ENCODE measurements around the gene LTC4S. TPM values are rescaled to one million over a fixed set of nuclear protein-coding genes. Genes with fewer than 3 reads are reported as not detected.
A peak's percentile ranks its signal among the peaks of the same experiment; 100 is the strongest.

Gene LTC4S
- total and polyA plus RNA-seq, 4 donors = 6.6 to 34.7 (median 12.7) TPM

DNA sequence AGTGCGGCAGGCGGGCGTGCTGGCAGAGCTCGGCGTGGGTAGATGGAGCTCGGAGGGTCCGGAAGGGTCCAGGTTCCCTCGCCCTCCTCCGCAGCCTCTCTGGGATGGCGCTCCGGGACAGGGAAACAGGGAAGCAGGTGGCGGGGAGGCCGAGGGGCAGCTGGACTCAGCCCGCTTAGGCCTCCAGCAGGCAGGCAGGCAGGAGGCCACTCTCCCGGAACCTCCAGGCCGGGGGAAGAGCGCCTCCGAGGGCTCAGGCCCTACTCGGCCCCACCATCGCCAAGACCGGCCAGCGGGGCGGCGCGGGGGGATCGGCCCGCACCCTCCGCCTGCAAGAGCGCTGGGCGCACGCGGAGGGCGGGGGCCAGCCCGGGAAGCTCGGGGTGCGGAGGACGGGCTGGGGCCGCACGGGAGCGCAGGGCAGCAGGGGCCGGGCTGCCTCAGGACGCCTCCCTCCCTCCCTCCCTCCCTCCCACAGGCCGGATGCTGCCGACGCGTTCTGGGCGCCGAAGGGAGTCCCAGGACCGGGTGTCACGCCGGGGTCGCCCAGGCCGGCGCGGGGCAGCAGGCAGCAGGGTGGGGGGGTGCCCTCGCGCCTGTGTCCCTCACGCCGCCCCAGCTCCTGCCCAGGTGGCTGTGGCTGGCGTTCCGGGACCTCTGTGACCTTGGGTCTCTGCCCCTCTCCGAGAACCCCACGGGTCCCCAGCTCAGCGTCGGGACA, 11.9 kb downstream of the LTC4S start:
- Histone ChIP-seq H3K27me3 (ENCODE audit: control insufficient read depth in 1 of 2, insufficient read depth in 2 of 2, low read length in 1 of 2) (no peaks in the 10 kb centered on the region), H3K4me3 (ENCODE audit: low read length in 2 of 2) (peak overlapping the region; percentile 98), H3K9me3 (ENCODE audit: control insufficient read depth, low read length) (no peaks in the 10 kb centered on the region), H3K36me3 (ENCODE audit: control insufficient read depth in 1 of 2, insufficient read depth in 2 of 2, low read length in 1 of 2) (peaks cover 0 to 3% of the 10 kb centered on the region in 2 donors), H3K4me1 (ENCODE audit: control insufficient read depth in 1 of 2, insufficient read depth in 2 of 2, low read length in 2 of 2) (peaks cover 0 to 2% of the 10 kb centered on the region in 2 donors), H3K27ac (ENCODE audit: low read depth in 1 of 2, low read length in 2 of 2) (peak overlapping the region in 1 of 2 donors; percentile 58)
- intact Hi-C loops (cut with DNase I) = loop anchor here in 1 of 2 donors (5.0 to 10.0 kb wide), 2 partner anchors 49 to 102 kb away; partner anchors contain the start of genes MRNIP and TBC1D9B
- WGBS, 2 donors = 3 to 6% methylated on average over 45 to 65 of the region's 65 CpGs
- ATAC-seq (ENCODE audit: low FRiP score) (peak; percentile 45), DNase-seq (peak in 1 of 2 donors; percentile 73)

DNA sequence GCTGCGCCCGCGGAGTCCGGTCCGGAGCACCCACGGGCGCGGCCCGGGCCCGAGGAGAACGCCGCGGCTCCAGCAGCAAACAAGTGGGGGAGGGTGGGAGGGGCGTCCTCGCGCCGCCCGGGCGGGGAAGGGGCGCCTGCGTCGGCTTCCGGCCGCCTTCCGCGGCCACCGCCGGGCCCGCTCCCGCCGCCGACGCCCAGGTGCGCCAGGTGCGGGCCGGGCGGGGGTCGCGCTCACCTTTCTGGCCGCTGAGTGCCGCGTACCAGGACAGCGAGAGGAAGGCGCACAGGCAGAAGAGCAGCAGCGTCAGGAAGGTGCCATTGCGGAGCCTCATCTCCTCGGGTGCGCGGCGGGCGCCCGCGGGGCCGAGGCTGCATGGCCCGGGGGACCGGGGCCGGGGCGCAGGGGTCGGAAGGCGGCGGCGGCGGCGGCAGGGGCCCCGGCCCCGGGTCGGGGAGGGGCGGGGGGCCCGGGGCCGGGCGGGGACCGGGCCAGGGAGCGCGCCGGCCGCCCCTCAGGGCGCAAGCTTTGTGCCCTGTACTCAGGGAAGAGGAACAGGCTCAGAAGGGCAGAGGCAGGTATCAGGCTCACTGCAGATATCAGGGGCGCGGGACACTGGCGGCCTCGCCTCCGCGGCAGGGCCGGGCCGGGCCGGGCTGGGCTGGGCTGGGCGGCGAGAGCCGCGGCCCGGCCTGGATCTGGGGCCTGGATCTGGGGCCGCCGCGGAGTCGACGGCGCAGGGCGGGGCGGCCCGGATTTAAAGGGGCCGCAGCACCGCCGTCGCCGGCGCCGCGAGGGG, 12.7 kb downstream of the LTC4S start, which contains the start of gene MGAT4B:
Gene MGAT4B (minus strand): TSS at position 617 of the 799 bp plus-strand sequence. CDS start 283 bp downstream, at position 334.
- H3K27me3 ChIP-seq (ENCODE audit: control insufficient read depth in 1 of 2, insufficient read depth in 2 of 2, low read length in 1 of 2) = no peaks in the 10 kb centered on the region
- DNase-seq = peak; percentile 87 to 91
- WGBS, 2 donors = 1% methylated on average over 56 to 108 of the region's 108 CpGs
- H3K36me3 ChIP-seq (ENCODE audit: control insufficient read depth in 1 of 2, insufficient read depth in 2 of 2, low read length in 1 of 2) = no peaks in the 10 kb centered on the region
- H3K27ac ChIP-seq (ENCODE audit: low read depth in 1 of 2, low read length in 2 of 2) = peak within 1 kb of the TSS; percentile 68 to 79
- H3K4me1 ChIP-seq (ENCODE audit: control insufficient read depth in 1 of 2, insufficient read depth in 2 of 2, low read length in 2 of 2) = peaks cover 0 to 2% of the 10 kb centered on the region in 2 donors
- H3K4me3 ChIP-seq (ENCODE audit: low read length in 2 of 2) = peak within 1 kb of the TSS; percentile 98
- H3K9me3 ChIP-seq (ENCODE audit: control insufficient read depth, low read length) = no peaks in the 10 kb centered on the region
- intact Hi-C loops (cut with DNase I) = loop anchor here in 1 of 2 donors (5.0 to 10.0 kb wide), 2 partner anchors 48 to 101 kb away; partner anchors contain the start of genes MRNIP and TBC1D9B
- peak; percentile 92 for ATAC-seq (ENCODE audit: low FRiP score)

DNA sequence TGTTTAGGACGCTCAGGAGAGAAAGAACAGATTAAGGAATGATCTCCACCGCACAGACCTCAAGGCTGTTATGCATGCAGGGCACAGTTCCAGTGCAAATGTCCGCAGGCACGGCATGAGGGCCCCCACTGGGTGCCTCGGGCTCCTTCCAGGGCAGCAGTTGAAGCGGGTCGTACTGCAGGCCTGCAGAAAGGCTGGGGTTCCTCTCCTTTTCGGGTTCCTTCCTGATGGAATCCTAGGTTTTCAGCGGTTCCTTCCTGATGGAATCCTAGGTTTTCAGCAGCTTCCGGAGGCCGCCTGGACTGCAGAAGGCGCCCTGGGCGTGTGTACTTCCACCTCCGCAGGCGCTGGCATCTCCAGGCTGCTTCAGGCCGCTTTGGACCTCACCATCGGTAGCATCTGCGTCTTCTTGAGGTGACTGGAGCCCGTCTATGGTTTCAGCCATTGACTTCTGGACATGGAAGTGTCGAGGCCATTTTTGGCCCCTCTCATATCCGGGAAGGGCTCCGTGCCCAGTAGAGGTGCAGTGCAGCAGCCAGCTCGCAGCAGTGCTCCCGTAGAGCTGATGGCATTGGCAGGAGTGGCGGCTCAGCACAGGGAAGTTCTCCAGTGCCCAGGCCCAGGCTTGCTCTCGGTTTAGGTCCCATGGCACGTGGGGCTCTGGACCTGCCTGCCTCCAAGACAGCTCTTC, 18.5 kb downstream of the LTC4S start:
- ATAC-seq (ENCODE audit: low FRiP score) = no peak
- no peak overlapping the region for H3K27ac ChIP-seq (ENCODE audit: low read depth in 1 of 2, low read length in 2 of 2)
- no peaks in the 10 kb centered on the region for H3K4me1 ChIP-seq (ENCODE audit: control insufficient read depth in 1 of 2, insufficient read depth in 2 of 2, low read length in 2 of 2)
- no peak overlapping the region for H3K4me3 ChIP-seq (ENCODE audit: low read length in 2 of 2)
- 84 to 88% methylated on average over 27 of the region's 27 CpGs for WGBS, 2 donors
- intact Hi-C loops (cut with DNase I) = no loop called here
- no peaks in the 10 kb centered on the region for H3K27me3 ChIP-seq (ENCODE audit: control insufficient read depth in 1 of 2, insufficient read depth in 2 of 2, low read length in 1 of 2)
- DNase-seq = no peak
- no peaks in the 10 kb centered on the region for H3K36me3 ChIP-seq (ENCODE audit: control insufficient read depth in 1 of 2, insufficient read depth in 2 of 2, low read length in 1 of 2)
- H3K9me3 ChIP-seq (ENCODE audit: control insufficient read depth, low read length) = no peaks in the 10 kb centered on the region

DNA sequence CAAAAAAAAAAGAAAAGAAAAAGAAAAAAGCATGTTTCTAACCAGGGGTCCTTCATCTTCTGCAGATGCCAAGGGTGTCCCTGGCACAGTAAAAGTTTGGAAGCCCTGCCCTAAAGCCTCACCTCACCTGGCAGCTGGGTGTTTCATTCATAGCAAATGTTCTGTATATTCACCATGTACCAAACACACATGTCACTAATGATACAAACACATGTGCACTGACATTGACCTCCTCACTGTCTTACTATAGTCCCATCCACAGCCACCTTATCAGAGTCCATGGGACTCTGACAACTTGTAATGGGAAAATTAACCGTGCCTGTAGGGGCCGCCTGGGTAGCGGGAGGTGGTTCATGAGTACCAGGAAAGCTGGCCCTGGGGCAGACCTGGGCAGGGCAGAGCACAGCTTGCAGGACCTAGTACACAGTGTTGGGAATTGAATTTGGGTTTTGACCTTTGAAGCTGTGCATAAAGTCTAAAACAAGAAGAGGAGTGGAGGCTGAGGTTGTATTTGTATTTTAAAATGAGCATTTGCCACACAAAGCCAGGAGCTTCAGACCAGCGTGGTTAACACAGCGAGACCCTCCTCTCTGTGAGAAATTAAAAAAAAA, 19.3 kb downstream of the LTC4S start:
- WGBS, 2 donors = 94 to 95% methylated on average over 5 of the region's 5 CpGs
- H3K27me3 ChIP-seq (ENCODE audit: control insufficient read depth in 1 of 2, insufficient read depth in 2 of 2, low read length in 1 of 2) = no peaks in the 10 kb centered on the region
- H3K4me3 ChIP-seq (ENCODE audit: low read length in 2 of 2) = no peak overlapping the region
- DNase-seq (no peak), ATAC-seq (ENCODE audit: low FRiP score) (no peak)
- H3K9me3 ChIP-seq (ENCODE audit: control insufficient read depth, low read length) = no peaks in the 10 kb centered on the region
- intact Hi-C loops (cut with DNase I) = no loop called here
- H3K27ac ChIP-seq (ENCODE audit: low read depth in 1 of 2, low read length in 2 of 2) = no peak overlapping the region
- H3K4me1 ChIP-seq (ENCODE audit: control insufficient read depth in 1 of 2, insufficient read depth in 2 of 2, low read length in 2 of 2) = no peaks in the 10 kb centered on the region
- H3K36me3 ChIP-seq (ENCODE audit: control insufficient read depth in 1 of 2, insufficient read depth in 2 of 2, low read length in 1 of 2) = no peaks in the 10 kb centered on the region

DNA sequence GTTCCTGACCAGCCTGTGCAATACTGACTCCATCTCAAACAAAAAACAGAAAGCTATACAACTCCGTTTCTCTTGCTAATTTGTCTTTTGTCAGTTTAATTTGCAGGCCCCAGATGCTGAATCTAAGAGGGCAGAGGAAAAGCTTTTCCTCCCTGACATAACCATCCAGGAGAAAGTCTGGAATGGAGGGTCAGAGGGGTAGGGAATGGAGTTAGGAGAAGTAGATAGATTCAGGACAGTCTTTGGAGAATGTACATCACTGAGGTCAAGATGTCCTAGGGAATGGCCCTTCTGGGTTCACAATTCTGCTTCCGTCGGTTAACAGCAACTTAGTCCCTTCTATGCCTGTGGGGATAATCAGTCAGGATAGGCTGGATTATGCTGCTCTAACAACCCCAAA, 20.3 kb downstream of the LTC4S start:
- Histone ChIP-seq H3K27me3 (ENCODE audit: control insufficient read depth in 1 of 2, insufficient read depth in 2 of 2, low read length in 1 of 2) (no peaks in the 10 kb centered on the region), H3K27ac (ENCODE audit: low read depth in 1 of 2, low read length in 2 of 2) (no peak overlapping the region), H3K9me3 (ENCODE audit: control insufficient read depth, low read length) (no peaks in the 10 kb centered on the region), H3K36me3 (ENCODE audit: control insufficient read depth in 1 of 2, insufficient read depth in 2 of 2, low read length in 1 of 2) (no peaks in the 10 kb centered on the region), H3K4me1 (ENCODE audit: control insufficient read depth in 1 of 2, insufficient read depth in 2 of 2, low read length in 2 of 2) (no peaks in the 10 kb centered on the region), H3K4me3 (ENCODE audit: low read length in 2 of 2) (no peak overlapping the region)
- no peak for ATAC-seq (ENCODE audit: low FRiP score)
- intact Hi-C loops (cut with DNase I) = no loop called here
- no peak for DNase-seq
- WGBS, 2 donors = 83 to 85% methylated on average over 3 of the region's 3 CpGs

DNA sequence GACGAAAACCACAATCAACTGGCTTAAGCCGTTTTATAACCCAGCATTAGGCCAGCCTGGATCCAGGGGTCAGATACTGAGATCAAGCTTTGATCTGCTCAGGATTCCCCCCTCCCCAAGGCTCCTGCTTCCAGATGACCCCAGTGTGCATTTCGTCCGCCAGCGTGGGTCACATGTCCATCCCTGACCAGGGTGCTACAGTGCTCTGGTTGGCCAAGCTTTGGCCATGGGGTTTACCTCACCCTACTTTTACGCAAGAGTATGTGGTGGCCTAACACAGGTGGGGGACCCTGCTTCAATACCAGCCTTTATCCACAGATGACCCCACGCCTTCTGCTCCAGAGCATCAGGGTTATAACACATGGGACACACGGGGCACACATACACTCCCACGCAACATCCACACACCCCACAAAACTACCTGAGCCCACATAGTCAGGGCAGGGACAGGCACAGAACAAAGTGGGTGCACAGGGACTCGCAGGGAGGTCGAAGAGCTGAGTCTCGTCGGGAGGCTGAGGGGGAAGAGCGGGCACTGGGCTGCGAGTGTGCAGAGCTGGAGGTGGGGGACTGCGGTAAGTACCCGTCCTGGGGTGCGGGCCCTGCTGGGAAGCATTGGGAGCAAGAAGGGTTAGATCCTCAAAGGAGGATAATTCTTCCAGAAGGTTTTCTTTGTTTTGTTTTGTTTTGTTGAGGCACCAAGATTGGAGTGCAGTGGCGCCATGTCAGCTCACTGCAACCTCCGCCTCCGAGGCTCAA, 21.9 kb downstream of the LTC4S start:
- Histone ChIP-seq H3K27ac (ENCODE audit: low read depth in 1 of 2, low read length in 2 of 2) (no peak overlapping the region), H3K27me3 (ENCODE audit: control insufficient read depth in 1 of 2, insufficient read depth in 2 of 2, low read length in 1 of 2) (no peaks in the 10 kb centered on the region), H3K4me3 (ENCODE audit: low read length in 2 of 2) (no peak overlapping the region), H3K36me3 (ENCODE audit: control insufficient read depth in 1 of 2, insufficient read depth in 2 of 2, low read length in 1 of 2) (no peaks in the 10 kb centered on the region), H3K9me3 (ENCODE audit: control insufficient read depth, low read length) (no peaks in the 10 kb centered on the region), H3K4me1 (ENCODE audit: control insufficient read depth in 1 of 2, insufficient read depth in 2 of 2, low read length in 2 of 2) (no peaks in the 10 kb centered on the region)
- WGBS, 2 donors = 97 to 99% methylated on average over 21 of the region's 21 CpGs
- ATAC-seq (ENCODE audit: low FRiP score) (no peak), DNase-seq (no peak)
- intact Hi-C loops (cut with DNase I) = no loop called here

DNA sequence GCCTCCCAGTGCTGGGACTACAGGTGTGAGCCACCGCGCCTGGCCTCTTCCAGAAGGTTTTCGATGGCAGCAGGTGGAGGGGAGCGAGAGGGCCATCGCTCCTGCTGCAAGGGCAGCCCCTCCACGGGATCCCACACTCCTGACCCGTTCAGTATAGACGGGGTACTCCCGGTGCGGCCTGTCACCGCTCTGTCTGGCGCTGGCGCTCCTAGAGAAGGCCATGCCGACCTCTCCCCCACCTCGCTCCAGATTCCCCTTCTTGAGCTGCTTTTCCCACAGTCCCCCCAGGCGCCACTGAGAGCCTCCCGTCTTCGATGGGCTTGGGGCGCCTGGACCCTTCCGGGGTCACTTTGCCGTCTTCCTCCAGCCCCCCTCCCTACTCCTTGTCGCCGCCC, 22.6 kb downstream of the LTC4S start:
- Histone ChIP-seq H3K9me3 (ENCODE audit: control insufficient read depth, low read length) (no peaks in the 10 kb centered on the region), H3K36me3 (ENCODE audit: control insufficient read depth in 1 of 2, insufficient read depth in 2 of 2, low read length in 1 of 2) (no peaks in the 10 kb centered on the region), H3K27me3 (ENCODE audit: control insufficient read depth in 1 of 2, insufficient read depth in 2 of 2, low read length in 1 of 2) (peaks cover 0 to 1% of the 10 kb centered on the region in 2 donors), H3K27ac (ENCODE audit: low read depth in 1 of 2, low read length in 2 of 2) (no peak overlapping the region), H3K4me1 (ENCODE audit: control insufficient read depth in 1 of 2, insufficient read depth in 2 of 2, low read length in 2 of 2) (no peaks in the 10 kb centered on the region), H3K4me3 (ENCODE audit: low read length in 2 of 2) (peak overlapping the region in 1 of 2 donors; percentile 2)
- intact Hi-C loops (cut with DNase I) = no loop called here
- WGBS, 2 donors = 48 to 49% methylated on average over 21 to 23 of the region's 23 CpGs
- no peak for DNase-seq
- ATAC-seq (ENCODE audit: low FRiP score) = no peak

Measured in aorta (tissue), 5 donors.